Gastrocnemius medialis (tissue), 4 donors: ENCODE measurements around the gene KPNB1.

ENCODE experiments used
- CTCF ChIP-seq, 5 experiments: fragments of 450-650 bp in 3 of 5; fragments of 200-600 bp in 2 of 5; sonication (generic) in 2 of 5; IDR thresholded peaks in 4 of 5; conservative IDR thresholded peaks in 1 of 5; 1 replicate in 4 of 5; 2 replicates in 1 of 5; pipeline ENCODE4 v1.5.1; 2016 to 2019; ENCODE audit warnings: antibody characterized with exemption in 5 of 5, mild to moderate bottlenecking in 3 of 5, moderate library complexity in 3 of 5
- POLR2A ChIP-seq, 2 donors: fragments of 450-650 bp; IDR thresholded peaks; one replicate each; pipeline ENCODE4 v1.6.1; 2017; ENCODE audit warnings: antibody characterized with exemption in 2 of 2, mild to moderate bottlenecking in 2 of 2, moderate library complexity in 2 of 2

- no peak for TF ChIP-seq CTCF (IDR thresholded peaks at IDR 0.05 in 4 of 5, conservative IDR thresholded peaks at IDR 0.05 in 1 of 5)
- no peak for TF ChIP-seq POLR2A (IDR thresholded peaks at IDR 0.05)
These were observed 69.1 kb downstream of the KPNB1 start for GRCh38 chr17:47718634-47719405.
